Mesenchymal stem cell (in vitro differentiated cells and primary cell): ENCODE results near the gene C6orf136.

Experiments
- DNase-seq: peaks from one replicate; pipeline ENCODE4 v3.0.0-alpha.2; 2013
- H2AFZ ChIP-seq: one replicate; pipeline ENCODE4 v1.6.1; 2013; ENCODE audit warnings: low read depth, mild to moderate bottlenecking, control low read depth, inconsistent platforms, low read length, moderate library complexity
- H2AK5ac ChIP-seq: 2 replicates; pipeline ENCODE4 v1.6.1; 2013; ENCODE audit warnings: low read length, moderate library complexity, mild to moderate bottlenecking, inconsistent platforms; ENCODE audit not compliant: severe bottlenecking
- H2BK120ac ChIP-seq: one replicate; pipeline ENCODE4 v1.6.1; 2013; ENCODE audit warnings: low read depth, mild to moderate bottlenecking, inconsistent platforms, low read length, moderate library complexity
- H2BK12ac ChIP-seq, 2 experiments: one replicate each; pipeline ENCODE4 v1.6.1; 2013; ENCODE audit warnings: inconsistent platforms in 2 of 2, low read length in 2 of 2, mild to moderate bottlenecking in 2 of 2, moderate library complexity in 2 of 2, control low read depth in 1 of 2
- H2BK15ac ChIP-seq: one replicate; pipeline ENCODE4 v1.6.1; 2013; ENCODE audit warnings: mild to moderate bottlenecking, low read depth, inconsistent platforms; ENCODE audit not compliant: poor library complexity, severe bottlenecking
- H2BK5ac ChIP-seq: 2 replicates; pipeline ENCODE4 v1.6.1; 2013; ENCODE audit warnings: low read depth, mild to moderate bottlenecking, low read length, control low read depth, inconsistent platforms; ENCODE audit not compliant: poor library complexity, severe bottlenecking
- H3K14ac ChIP-seq, 2 experiments: one replicate each; pipeline ENCODE4 v1.6.1; 2013; ENCODE audit warnings: inconsistent platforms in 2 of 2, low read length in 2 of 2, control low read depth in 1 of 2, mild to moderate bottlenecking in 1 of 2, moderate library complexity in 1 of 2
- H3K18ac ChIP-seq, 2 experiments: one replicate each; pipeline ENCODE4 v1.6.1; 2013; ENCODE audit warnings: inconsistent platforms in 2 of 2, low read length in 2 of 2, control low read depth in 1 of 2, low read depth in 1 of 2, mild to moderate bottlenecking in 1 of 2
- H3K23ac ChIP-seq, 2 experiments: one replicate each; pipeline ENCODE4 v1.6.1; 2013; ENCODE audit warnings: inconsistent platforms in 2 of 2, low read length in 2 of 2, mild to moderate bottlenecking in 2 of 2, moderate library complexity in 2 of 2, control low read depth in 1 of 2
- H3K27ac ChIP-seq: 2 replicates; pipeline ENCODE4 v1.5.1; 2013; ENCODE audit warnings: mild to moderate bottlenecking, moderate library complexity, low read length, control low read depth, inconsistent platforms; ENCODE audit not compliant: poor library complexity, severe bottlenecking
- H3K27me3 ChIP-seq, 2 experiments: 2 replicates each; pipeline versions ENCODE4 v1.6.1 to v1.7.0; 2013; ENCODE audit warnings: low read length in 2 of 2, mild to moderate bottlenecking in 2 of 2, moderate library complexity in 2 of 2, control low read depth in 1 of 2, inconsistent platforms in 1 of 2; ENCODE audit not compliant: control insufficient read depth in 1 of 2, insufficient read depth in 1 of 2
- H3K36me3 ChIP-seq, 2 experiments: 2 replicates each; pipeline versions ENCODE4 v1.6.1 to v1.7.0; 2013; ENCODE audit warnings: low read length in 2 of 2, control low read depth in 1 of 2, inconsistent platforms in 1 of 2, low read depth in 1 of 2, mild to moderate bottlenecking in 1 of 2; ENCODE audit not compliant: insufficient read depth in 2 of 2, control insufficient read depth in 1 of 2
- H3K4ac ChIP-seq, 2 experiments: one replicate each; pipeline ENCODE4 v1.6.1; 2013; ENCODE audit warnings: inconsistent platforms in 2 of 2, low read length in 2 of 2, mild to moderate bottlenecking in 2 of 2, moderate library complexity in 2 of 2, control low read depth in 1 of 2, low read depth in 1 of 2
- H3K4me1 ChIP-seq: 2 replicates; pipeline ENCODE4 v1.6.1; 2013; ENCODE audit warnings: low read depth, low read length, control low read depth; ENCODE audit not compliant: control insufficient read depth, insufficient read depth
- H3K4me2 ChIP-seq: 2 replicates; pipeline ENCODE4 v1.6.1; 2013; ENCODE audit warnings: low read length, mild to moderate bottlenecking, inconsistent platforms; ENCODE audit not compliant: poor library complexity, severe bottlenecking
- H3K4me3 ChIP-seq, 2 experiments: 2 replicates each; pipeline versions ENCODE4 v1.5.1 to v1.7.0; 2013; ENCODE audit warnings: low read length in 2 of 2, mild to moderate bottlenecking in 2 of 2, control low read depth in 1 of 2, low read depth in 1 of 2; ENCODE audit not compliant: insufficient read depth in 1 of 2
- H3K79me1 ChIP-seq: replicated peaks from 2 replicates; pipeline ENCODE4 v1.6.1; 2013; ENCODE audit warnings: mild to moderate bottlenecking, control low read depth, low read length, inconsistent platforms; ENCODE audit not compliant: poor library complexity, severe bottlenecking
- H3K9ac ChIP-seq: 2 replicates; pipeline ENCODE4 v1.7.0; 2013; ENCODE audit warnings: mild to moderate bottlenecking, low read length, moderate library complexity
- H3K9me3 ChIP-seq: 2 replicates; pipeline ENCODE4 v1.7.0; 2013; ENCODE audit warnings: mild to moderate bottlenecking, low read length; ENCODE audit not compliant: control insufficient read depth
- H4K8ac ChIP-seq: one replicate; pipeline ENCODE4 v1.6.1; 2013; ENCODE audit warnings: inconsistent platforms, mild to moderate bottlenecking, low read length, moderate library complexity
- H4K91ac ChIP-seq: one replicate; pipeline ENCODE4 v1.6.1; 2013; ENCODE audit warnings: mild to moderate bottlenecking, low read length, inconsistent platforms
- WGBS: methylation state at CpG from one replicate; pipeline ENCODE4 v1.1.7; 2013; ENCODE audit warnings: mixed read lengths; 5-methylcytosine and 5-hydroxymethylcytosine counted together

Gene C6orf136

DNA sequence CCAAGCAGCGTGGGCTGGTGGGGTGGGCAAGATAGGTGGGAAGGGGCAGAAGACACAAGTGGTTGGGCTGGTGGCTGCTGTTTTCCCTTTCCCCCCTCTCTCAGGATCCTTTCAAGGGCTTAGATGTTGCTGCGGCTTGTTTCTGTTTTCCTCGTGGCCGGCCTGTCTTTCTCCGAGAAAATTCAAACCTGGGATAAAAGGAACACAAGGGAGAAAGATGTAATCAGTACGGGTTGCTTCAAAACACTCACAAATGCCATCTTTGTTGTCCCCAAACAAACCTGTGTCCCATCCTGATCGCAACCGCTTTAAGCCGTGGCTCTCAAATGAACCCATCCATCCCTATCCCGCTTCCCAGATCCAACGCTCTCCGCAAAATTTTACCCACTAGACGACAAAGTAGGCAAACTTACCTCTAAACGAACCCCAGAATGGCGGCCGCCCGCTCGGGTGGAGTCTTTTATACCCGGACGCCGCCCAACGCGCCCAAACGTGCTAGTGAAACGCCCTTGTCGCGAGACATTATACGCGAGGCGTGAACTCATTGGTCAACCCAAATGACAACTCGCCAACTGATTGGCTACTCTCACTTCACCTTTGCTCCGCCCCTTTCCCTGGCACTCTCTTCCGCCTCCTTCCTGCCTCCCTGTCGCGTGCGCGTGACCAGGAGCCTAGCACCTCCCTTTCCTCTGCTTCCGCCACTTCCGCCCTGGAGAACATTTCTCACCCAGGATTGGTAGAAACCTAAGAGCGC, 29.9 kb upstream of the C6orf136 start, which contains the start of gene PPP1R10:
Gene PPP1R10, minus strand, starts transcription at position 433 of the 754 bp plus-strand sequence. CDS start 7,299 bp downstream, outside the sequence.
- peak within 1 kb of the TSS; percentile 62 to 90 for H3K14ac ChIP-seq
- H2AK5ac ChIP-seq = peak within 1 kb of the TSS; percentile 76
- peak within 1 kb of the TSS; percentile 92 to 95 for H3K4ac ChIP-seq
- H4K91ac ChIP-seq = peak within 1 kb of the TSS; percentile 98
- peaks cover 4% of the 10 kb centered on the region for H3K4me1 ChIP-seq
- H3K27me3 ChIP-seq = no peaks in the 10 kb centered on the region
- peak within 1 kb of the TSS; percentile 39 for H2BK5ac ChIP-seq
- H3K36me3 ChIP-seq = peaks cover 13 to 45% of the 10 kb centered on the region in 2 experiments
- H2BK120ac ChIP-seq = no peak within 1 kb of the TSS
- peaks cover 5% of the 10 kb centered on the region for H3K79me1 ChIP-seq
- H3K9ac ChIP-seq = peak within 1 kb of the TSS; percentile 100
- no peaks in the 10 kb centered on the region for H3K9me3 ChIP-seq
- H2BK15ac ChIP-seq = peak within 1 kb of the TSS; percentile 7
- WGBS = under 1% methylated on average over 40 of the region's 40 CpGs
- H3K4me2 ChIP-seq = peak within 1 kb of the TSS; percentile 80
- H3K23ac ChIP-seq = peak within 1 kb of the TSS in 1 of 2 experiments; percentile 67
- peak; percentile 100 for DNase-seq
- peak within 1 kb of the TSS; percentile 93 to 94 for H3K18ac ChIP-seq
- peak within 1 kb of the TSS; percentile 74 to 97 for H3K4me3 ChIP-seq
- peak within 1 kb of the TSS; percentile 98 for H4K8ac ChIP-seq
- no peak within 1 kb of the TSS for H2AFZ ChIP-seq
- H3K27ac ChIP-seq = peak within 1 kb of the TSS; percentile 93
- H2BK12ac ChIP-seq = peak within 1 kb of the TSS in 1 of 2 experiments; percentile 59

DNA sequence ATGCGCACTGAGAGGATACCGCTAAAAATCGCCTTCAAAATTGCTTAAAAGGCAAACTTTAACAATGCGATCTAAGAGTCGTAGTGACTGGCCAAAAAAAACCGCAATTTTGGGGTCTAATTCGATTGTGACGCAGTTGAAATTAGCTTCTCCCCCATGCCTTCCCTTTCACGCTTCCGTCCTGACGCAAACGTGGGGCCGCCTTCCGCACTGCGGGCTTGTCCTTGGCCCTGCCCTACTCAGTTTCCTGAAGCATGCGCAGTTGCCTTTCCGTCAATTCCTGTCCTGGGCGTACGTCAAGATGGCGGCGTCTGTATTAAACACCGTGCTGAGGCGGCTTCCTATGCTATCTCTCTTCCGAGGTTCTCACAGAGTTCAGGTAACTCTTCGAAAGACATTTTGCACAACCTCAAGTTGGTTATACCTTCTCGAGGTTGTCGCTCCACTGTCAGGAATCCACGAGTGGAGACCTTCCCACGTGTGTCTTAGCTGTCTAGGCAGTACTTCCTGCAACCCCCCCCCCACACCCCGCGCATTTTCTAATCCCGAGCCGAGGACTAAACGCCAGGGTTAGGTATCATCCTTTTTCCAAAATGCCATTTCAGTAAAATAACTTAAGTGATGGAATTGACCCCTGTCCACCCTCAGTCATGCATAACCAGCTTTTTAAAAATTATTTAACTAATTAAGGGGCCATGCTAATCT, 29.2 kb upstream of the C6orf136 start, which contains the start of gene MRPS18B:
Gene MRPS18B, plus strand, starts transcription at position 276 of the 705 bp plus-strand sequence. Its CDS starts 26 bp downstream, at position 302.
- H3K27ac ChIP-seq = peak within 1 kb of the TSS; percentile 93
- peak within 1 kb of the TSS; percentile 80 for H3K4me2 ChIP-seq
- WGBS = under 1% methylated on average over 34 of the region's 34 CpGs
- peak within 1 kb of the TSS; percentile 39 for H2BK5ac ChIP-seq
- no peaks in the 10 kb centered on the region for H3K27me3 ChIP-seq
- H3K23ac ChIP-seq = peak within 1 kb of the TSS in 1 of 2 experiments; percentile 78
- H3K18ac ChIP-seq = peak within 1 kb of the TSS; percentile 93 to 94
- H3K4ac ChIP-seq = peak within 1 kb of the TSS; percentile 92 to 95
- peak within 1 kb of the TSS; percentile 62 to 90 for H3K14ac ChIP-seq
- no peak within 1 kb of the TSS for H2BK120ac ChIP-seq
- H4K8ac ChIP-seq = peak within 1 kb of the TSS; percentile 98
- peak within 1 kb of the TSS; percentile 76 for H2AK5ac ChIP-seq
- DNase-seq = peak; percentile 99
- peak within 1 kb of the TSS; percentile 7 for H2BK15ac ChIP-seq
- H2BK12ac ChIP-seq = peak within 1 kb of the TSS in 1 of 2 experiments; percentile 59
- H2AFZ ChIP-seq = no peak within 1 kb of the TSS
- peak within 1 kb of the TSS; percentile 100 for H3K9ac ChIP-seq
- H3K36me3 ChIP-seq = peaks cover 18 to 51% of the 10 kb centered on the region in 2 experiments
- H4K91ac ChIP-seq = peak within 1 kb of the TSS; percentile 98
- H3K4me3 ChIP-seq = peak within 1 kb of the TSS; percentile 74 to 97
- no peaks in the 10 kb centered on the region for H3K9me3 ChIP-seq
- H3K4me1 ChIP-seq = peaks cover 4% of the 10 kb centered on the region
- H3K79me1 ChIP-seq = peaks cover 9% of the 10 kb centered on the region

DNA sequence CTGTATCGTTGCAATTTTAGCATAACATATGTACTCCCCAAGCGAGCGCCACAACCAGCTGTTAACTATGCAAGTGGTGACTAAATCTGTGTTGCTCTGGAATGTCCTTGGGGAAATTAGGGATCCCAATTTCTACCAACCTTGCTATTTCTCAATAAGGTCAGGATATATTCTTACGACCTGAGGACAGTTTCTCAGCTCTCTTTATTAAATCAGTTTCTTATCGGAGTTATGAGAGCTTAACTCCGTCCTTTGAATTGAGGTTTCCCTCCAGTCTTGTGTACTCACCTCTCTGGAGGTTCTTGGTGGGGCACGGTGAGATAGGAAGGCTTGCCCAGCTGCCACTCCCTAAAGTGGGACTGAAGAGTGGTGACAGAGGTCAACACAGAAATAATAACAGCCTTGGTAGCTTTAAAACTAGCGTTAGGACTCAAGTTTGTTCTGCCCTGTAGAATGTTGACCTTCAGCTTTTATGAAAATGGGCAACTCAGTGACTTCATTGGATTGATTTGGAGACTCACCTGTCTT, 28.6 kb upstream of the C6orf136 start:
- Histone ChIP-seq H3K14ac (no peak overlapping the region), H2BK12ac (no peak overlapping the region), H2BK15ac (no peak overlapping the region), H3K9ac (peak overlapping the region; percentile 100), H4K8ac (no peak overlapping the region), H3K27me3 (no peaks in the 10 kb centered on the region), H4K91ac (no peak overlapping the region), H2BK120ac (no peak overlapping the region), H3K79me1 (peaks cover 11% of the 10 kb centered on the region), H3K36me3 (peaks cover 23 to 57% of the 10 kb centered on the region in 2 experiments), H2AFZ (no peak overlapping the region), H3K4ac (peak overlapping the region; percentile 5 to 83), H3K27ac (no peak overlapping the region), H3K18ac (no peak overlapping the region), H2AK5ac (peak overlapping the region; percentile 12), H3K9me3 (no peaks in the 10 kb centered on the region), H3K4me3 (peak overlapping the region in 1 of 2 experiments; percentile 81), H3K23ac (peak overlapping the region in 1 of 2 experiments; percentile 78), H2BK5ac (no peak overlapping the region), H3K4me2 (peak overlapping the region; percentile 74), H3K4me1 (peaks cover 2% of the 10 kb centered on the region)
- DNase-seq = no peak
- 49% methylated on average over 4 of the region's 8 CpGs for WGBS
